K562 (cell line): Measurements from ENCODE around the gene SERPINA5. TPM values are rescaled to one million over a fixed set of nuclear protein-coding genes. Genes with fewer than 3 reads are reported as not detected.

Source experiments
- ATAC-seq: fragments of 200-7000 bp; cut with Tn5 transposase; 3 replicates; pipeline ENCODE4 v1.9.1; 2020; ENCODE audit warnings: moderate library complexity
- BruUV-seq: library from RNA; stranded (reverse); fragments of 400-500 nt; replicated peaks from 2 replicates; lab custom pipeline; 2021; lab: Mats Ljungman, UMichigan
- CTCF ChIA-PET: fragments of 300-600 bp; formaldehyde crosslinking; extraction: SDS; loops from one replicate; lab custom pipeline; 2021; ENCODE audit warnings: low intra/inter-chr PET ratio; lab: Yijun Ruan, JAX
- POLR2A ChIA-PET: fragments of 300-600, 350-650 bp; sonication (Branson Sonifier 250); formaldehyde crosslinking; extraction: SDS; loops from one replicate; lab custom pipeline; 2021; ENCODE audit warnings: antibody characterized with exemption, inconsistent platforms; lab: Yijun Ruan, JAX
- DNase-seq, 4 experiments: peaks; one replicate each; pipeline versions ENCODE4 v3.0.0 to v3.0.0-alpha.2; 2011 to 2018; ENCODE audit warnings: low spot score in 3 of 4, mixed read lengths in 3 of 4; ENCODE audit errors: extremely low read depth in 1 of 4
- FAIRE-seq: peaks from 2 replicates; lab custom pipeline; 2011; peaks lifted over from hg19 to GRCh38; lab: Jason Lieb, UNC
- H2AFZ ChIP-seq: 2 replicates; pipeline ENCODE4 v1.6.0; 2011; ENCODE audit warnings: low read depth, low read length, control low read depth, inconsistent platforms
- H3K27ac ChIP-seq: fragments of 200-600 bp; 3 replicates; pipeline ENCODE4 v1.8.0; 2011; ENCODE audit warnings: low read depth, mild to moderate bottlenecking, control low read depth, inconsistent platforms, low read length, moderate library complexity, mixed read lengths; ENCODE audit errors: extremely low read depth
- H3K27me3 ChIP-seq, 2 experiments: fragments of 300-600 bp in 1 of 2; 2 replicates in 1 of 2; 3 replicates in 1 of 2; pipeline versions ENCODE4 v1.6.0 to v1.8.0; 2011; ENCODE audit warnings: inconsistent platforms in 2 of 2, low read length in 2 of 2, mild to moderate bottlenecking in 1 of 2, mixed read lengths in 1 of 2, moderate library complexity in 1 of 2; ENCODE audit not compliant: control insufficient read depth in 2 of 2, insufficient read depth in 2 of 2
- H3K36me3 ChIP-seq: fragments of 300-600 bp; 3 replicates; pipeline ENCODE4 v1.8.0; 2011; ENCODE audit warnings: mild to moderate bottlenecking, low read length, inconsistent platforms; ENCODE audit not compliant: control insufficient read depth, insufficient read depth
- H3K4me1 ChIP-seq, 2 experiments: fragments of 200-600 bp in 1 of 2; replicated peaks in 1 of 2; 2 replicates in 1 of 2; 3 replicates in 1 of 2; pipeline versions ENCODE4 v1.5.1 to v1.8.0; 2011; ENCODE audit warnings: inconsistent platforms in 2 of 2, low read length in 2 of 2, mild to moderate bottlenecking in 1 of 2, mixed read lengths in 1 of 2, moderate library complexity in 1 of 2; ENCODE audit not compliant: control insufficient read depth in 2 of 2, insufficient read depth in 2 of 2
- H3K4me2 ChIP-seq: 2 replicates; pipeline ENCODE4 v1.6.1; 2011; ENCODE audit warnings: low read length, control low read depth, inconsistent platforms, mixed read lengths; ENCODE audit not compliant: insufficient read depth
- H3K4me3 ChIP-seq: fragments of 200-600 bp; sonication (generic), shearing (Covaris generic); 2 replicates; pipeline ENCODE4 v1.5.1; 2016; ENCODE audit warnings: control low read depth, inconsistent platforms
- H3K79me2 ChIP-seq: fragments of 200-600 bp; 3 replicates; pipeline ENCODE4 v1.8.0; 2011; ENCODE audit warnings: low read length, inconsistent platforms; ENCODE audit not compliant: control insufficient read depth, insufficient read depth
- H3K9ac ChIP-seq, 2 experiments: 2 replicates each; pipeline versions ENCODE4 v1.6.0 to v1.6.1; 2011; ENCODE audit warnings: low read depth in 2 of 2, low read length in 2 of 2, control low read depth in 1 of 2, inconsistent platforms in 1 of 2, mild to moderate bottlenecking in 1 of 2, mixed read lengths in 1 of 2; ENCODE audit not compliant: insufficient read depth in 1 of 2
- H3K9me1 ChIP-seq: one replicate; pipeline ENCODE4 v1.6.0; 2011; ENCODE audit warnings: inconsistent platforms, mild to moderate bottlenecking, low read length, moderate library complexity; ENCODE audit not compliant: control insufficient read depth, insufficient read depth
- H3K9me3 ChIP-seq: replicated peaks from 2 replicates; pipeline ENCODE4 v1.5.1; 2011; ENCODE audit warnings: low read depth, low read length, inconsistent platforms; ENCODE audit not compliant: control insufficient read depth, insufficient read depth
- H4K20me1 ChIP-seq: replicated peaks from 2 replicates; pipeline ENCODE4 v1.6.1; 2011; ENCODE audit warnings: low read length, inconsistent platforms, mixed read lengths; ENCODE audit not compliant: control insufficient read depth, insufficient read depth
- CBX5 ChIP-seq: IDR thresholded peaks from 2 replicates; pipeline ENCODE4 v1.6.1; 2014; ENCODE audit warnings: low read depth, borderline replicate concordance
- SAFB2 ChIP-seq: fragments of 200-400 bp; formaldehyde crosslinking; IDR thresholded peaks from 2 replicates; pipeline ENCODE4 v1.6.1; 2018; ENCODE audit warnings: borderline replicate concordance, low read length, low read depth, moderate library complexity; ENCODE audit not compliant: severe bottlenecking
- WGBS: fragments of 100-300 bp; shearing (Covaris generic); methylation state at CpG from one replicate; pipeline ENCODE4 v1.1.6; 2016; ENCODE audit warnings: low coverage, mixed read lengths; ENCODE audit not compliant: insufficient coverage; ENCODE audit errors: missing lambda C conversion rate; 5-methylcytosine and 5-hydroxymethylcytosine counted together
- in situ Hi-C: fragments of 300-500 bp; cut with MboI; formaldehyde crosslinking; loops from 4 replicates; pipeline ENCODE4 v1.15.0; 2018; ENCODE audit warnings: inconsistent platforms, mixed read lengths
- intact Hi-C: fragments of 100-400 bp; cut with micrococcal nuclease; formaldehyde crosslinking; loops from 2 replicates; pipeline ENCODE4 v1.14.2; 2022
- polyA plus RNA-seq, 8 experiments: library from polyadenylated mRNA; depleted of rRNA in 4 of 8; stranded (reverse) in 5 of 8; unstranded in 3 of 8; fragments of >200 nt; fragmentation: Nextera tagmentation in 2 of 8; fragmentation: Illumina TruSeq in 1 of 8; extraction: Ambion mirVana in 2 of 8; extraction: Trizol in 1 of 8; gene quantifications; 2 replicates each; pipeline versions ENCODE4 v1.2.1 to v1.2.3, GENCODE V29; 2011 to 2014; ENCODE audit warnings: inconsistent platforms in 1 of 8, missing spikeins in 1 of 8
- total RNA-seq, 7 experiments: library from RNA; depleted of rRNA in 6 of 7; stranded (reverse); fragments of >200 nt in 6 of 7; fragmentation: Illumina TruSeq in 2 of 7; extraction: Trizol in 2 of 7; gene quantifications; 2 replicates each; pipeline versions ENCODE4 v1.2.1 to v1.2.3, GENCODE V29; 2011 to 2021; ENCODE audit warnings: low replicate concordance in 1 of 7
- TF ChIP-seq, protein P1 (sequence below), 3 experiments: fragments of 200-800 bp in 1 of 3; fragments of 250-450 bp in 1 of 3; fragments of 450-650 bp in 1 of 3; sonication (Bioruptor Pico) in 1 of 3; sonication (Bioruptor generic) in 1 of 3; formaldehyde crosslinking in 1 of 3; IDR thresholded peaks; 2 replicates each; pipeline versions ENCODE4 v1.6.1 to v1.8.0; 2016 to 2022; ENCODE audit warnings: mild to moderate bottlenecking in 2 of 3, missing genetic modification characterization in 2 of 3, missing compliant biosample characterization in 1 of 3, moderate library complexity in 1 of 3

The SERPINA5 gene
- total and polyA plus RNA-seq, 9 of the 15 experiments (the other 6 are each of a cell fraction or from before 2014, with no cell fraction given), result 0.38 TPM; not detected in 8

- TF ChIP-seq, protein P1, sequence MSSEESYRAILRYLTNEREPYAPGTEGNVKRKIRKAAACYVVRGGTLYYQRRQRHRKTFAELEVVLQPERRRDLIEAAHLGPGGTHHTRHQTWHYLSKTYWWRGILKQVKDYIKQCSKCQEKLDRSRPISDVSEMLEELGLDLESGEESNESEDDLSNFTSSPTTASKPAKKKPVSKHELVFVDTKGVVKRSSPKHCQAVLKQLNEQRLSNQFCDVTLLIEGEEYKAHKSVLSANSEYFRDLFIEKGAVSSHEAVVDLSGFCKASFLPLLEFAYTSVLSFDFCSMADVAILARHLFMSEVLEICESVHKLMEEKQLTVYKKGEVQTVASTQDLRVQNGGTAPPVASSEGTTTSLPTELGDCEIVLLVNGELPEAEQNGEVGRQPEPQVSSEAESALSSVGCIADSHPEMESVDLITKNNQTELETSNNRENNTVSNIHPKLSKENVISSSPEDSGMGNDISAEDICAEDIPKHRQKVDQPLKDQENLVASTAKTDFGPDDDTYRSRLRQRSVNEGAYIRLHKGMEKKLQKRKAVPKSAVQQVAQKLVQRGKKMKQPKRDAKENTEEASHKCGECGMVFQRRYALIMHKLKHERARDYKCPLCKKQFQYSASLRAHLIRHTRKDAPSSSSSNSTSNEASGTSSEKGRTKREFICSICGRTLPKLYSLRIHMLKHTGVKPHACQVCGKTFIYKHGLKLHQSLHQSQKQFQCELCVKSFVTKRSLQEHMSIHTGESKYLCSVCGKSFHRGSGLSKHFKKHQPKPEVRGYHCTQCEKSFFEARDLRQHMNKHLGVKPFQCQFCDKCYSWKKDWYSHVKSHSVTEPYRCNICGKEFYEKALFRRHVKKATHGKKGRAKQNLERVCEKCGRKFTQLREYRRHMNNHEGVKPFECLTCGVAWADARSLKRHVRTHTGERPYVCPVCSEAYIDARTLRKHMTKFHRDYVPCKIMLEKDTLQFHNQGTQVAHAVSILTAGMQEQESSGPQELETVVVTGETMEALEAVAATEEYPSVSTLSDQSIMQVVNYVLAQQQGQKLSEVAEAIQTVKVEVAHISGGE (CRISPR knock-in tag; IDR thresholded peaks at IDR 0.05), result no peak
Measured at GRCh38 chr14:94617366-94617941, 36.2 kb downstream of the SERPINA5 start (continued).

DNA sequence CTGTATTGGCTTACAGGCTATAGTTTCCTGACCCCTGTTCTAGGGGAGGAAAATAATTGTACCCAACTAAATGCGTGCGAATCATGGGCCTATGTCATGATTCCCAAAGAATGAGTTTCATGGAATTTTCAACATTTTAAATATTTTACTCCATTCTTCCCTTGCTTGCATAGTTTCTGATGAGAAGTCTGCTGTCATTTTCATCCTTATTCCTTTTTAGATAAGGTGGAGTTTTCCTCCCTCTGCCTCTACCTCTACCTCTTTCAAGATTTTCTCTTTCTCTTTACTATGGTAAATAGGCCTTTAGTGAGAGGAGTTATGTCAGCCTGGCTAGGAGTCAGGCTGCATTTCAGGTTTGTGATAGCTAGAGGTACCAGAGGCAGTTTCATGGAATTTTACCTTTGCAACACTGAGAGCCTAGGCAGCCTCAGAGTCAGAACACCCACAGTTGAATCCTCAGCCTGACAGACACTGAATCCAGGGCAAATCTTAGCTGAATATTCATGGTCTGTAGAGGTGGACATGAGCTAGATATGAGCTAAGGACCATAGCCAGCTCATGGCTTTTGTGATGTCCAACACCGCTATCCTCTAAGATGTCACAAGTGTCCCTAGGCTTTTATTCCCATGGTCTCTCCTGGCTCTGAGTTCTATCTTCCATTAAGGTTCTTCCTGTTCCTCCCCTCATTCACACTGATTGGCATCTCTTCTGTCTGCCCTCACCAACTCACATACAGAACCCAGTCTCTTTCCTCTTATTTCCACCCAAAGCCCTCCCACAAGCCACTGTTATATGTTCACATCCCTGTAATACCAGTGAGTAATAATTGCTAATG lies 37.0 kb downstream of the SERPINA5 start:
- no TSS peak for BruUV-seq

More for the DNA sequence above, 37.0 kb downstream of the SERPINA5 start:
- Histone ChIP-seq H3K79me2 (no peaks in the 10 kb centered on the region), H3K4me2 (no peak overlapping the region), H3K4me3 (no peak overlapping the region), H3K9me1 (no peaks in the 10 kb centered on the region), H3K4me1 (no peaks in the 10 kb centered on the region), H3K27ac (no peak overlapping the region), H3K27me3 (no peaks in the 10 kb centered on the region), H4K20me1 (no peaks in the 10 kb centered on the region), H3K9ac (no peak overlapping the region), H3K36me3 (no peaks in the 10 kb centered on the region), H3K9me3 (no peaks in the 10 kb centered on the region), H2AFZ (no peak overlapping the region)
- in situ Hi-C loops, result no loop called here
- DNase-seq (no peak), ATAC-seq (no peak), FAIRE-seq (no peak)
- WGBS, result 0% methylated on average over 3 of the region's 3 CpGs
- ChIA-PET POLR2A (no interaction called here), CTCF (no interaction called here)
- intact Hi-C loops, result no loop called here
- TF ChIP-seq CBX5 (peak; percentile 71; the same call in 1 of the 2 replicates), SAFB2 (no peak)
